ENCODE results near the gene NAV3. TPM values are rescaled to one million over a fixed set of nuclear protein-coding genes. Genes with fewer than 3 reads are reported as not detected.

NAV3 gene
- total RNA-seq, 6 experiments from 2014 or later = 0.22 to 3.2 (median 1.2) TPM

- WGBS (ENCODE audit: insufficient coverage, low coverage, low lambda C conversion rate, missing lambda C conversion rate) = 55% methylated on average over 5 of the region's 5 CpGs
- Histone ChIP-seq H3K4me1 (no peaks in the 10 kb centered on the region), H3K27ac (no peak overlapping the region), H3K27me3 (no peaks in the 10 kb centered on the region), H3K9me3 (no peaks in the 10 kb centered on the region), H3K36me3 (no peaks in the 10 kb centered on the region), H3K4me3 (no peak overlapping the region)
- intact Hi-C loops (cut with DNase I) = no loop called here
- no peak for ATAC-seq
- no peak for DNase-seq
- TF ChIP-seq POLR2A (IDR thresholded peaks at IDR 0.05) (no peak), CTCF (IDR thresholded peaks at IDR 0.05) (no peak)
These were observed 24.9 kb downstream of the NAV3 start for GRCh38 chr12:77855548-77855947.

- intact Hi-C loops (cut with DNase I) = no loop called here
- no peaks in the 10 kb centered on the region for H3K36me3 ChIP-seq
- H3K27me3 ChIP-seq = no peaks in the 10 kb centered on the region
- TF ChIP-seq POLR2A (IDR thresholded peaks at IDR 0.05) (no peak), CTCF (IDR thresholded peaks at IDR 0.05) (no peak)
- H3K27ac ChIP-seq = no peak overlapping the region
- no peaks in the 10 kb centered on the region for H3K9me3 ChIP-seq
- ATAC-seq = no peak
- no peak overlapping the region for H3K4me3 ChIP-seq
- H3K4me1 ChIP-seq = no peaks in the 10 kb centered on the region
- DNase-seq = no peak
These were observed 30.6 kb downstream of the NAV3 start for GRCh38 chr12:77861317-77861716.

GRCh38 chr12:77865178-77865577 is 34.5 kb downstream of the NAV3 start:
- ATAC-seq (no peak), DNase-seq (no peak)
- Histone ChIP-seq H3K27me3 (no peaks in the 10 kb centered on the region), H3K36me3 (no peaks in the 10 kb centered on the region), H3K4me1 (no peaks in the 10 kb centered on the region), H3K9me3 (no peaks in the 10 kb centered on the region), H3K4me3 (no peak overlapping the region), H3K27ac (no peak overlapping the region)
- WGBS (ENCODE audit: insufficient coverage, low coverage, low lambda C conversion rate, missing lambda C conversion rate) = 90% methylated on average over 1 of the region's 1 CpG
- TF ChIP-seq POLR2A (IDR thresholded peaks at IDR 0.05) = no peak
- no peak for TF ChIP-seq CTCF (IDR thresholded peaks at IDR 0.05)
- intact Hi-C loops (cut with DNase I) = no loop called here

GRCh38 chr12:77878901-77879300 is 48.2 kb downstream of the NAV3 start:
- ATAC-seq (no peak), DNase-seq (no peak)
- Histone ChIP-seq H3K27me3 (no peaks in the 10 kb centered on the region), H3K9me3 (no peaks in the 10 kb centered on the region), H3K4me1 (no peaks in the 10 kb centered on the region), H3K36me3 (no peaks in the 10 kb centered on the region), H3K27ac (no peak overlapping the region), H3K4me3 (no peak overlapping the region)
- TF ChIP-seq CTCF (IDR thresholded peaks at IDR 0.05) = no peak
- TF ChIP-seq POLR2A (IDR thresholded peaks at IDR 0.05) = no peak
- WGBS (ENCODE audit: insufficient coverage, low coverage, low lambda C conversion rate, missing lambda C conversion rate) = 82% methylated on average over 3 of the region's 3 CpGs
- intact Hi-C loops (cut with DNase I) = no loop called here

- H3K27ac ChIP-seq = no peak overlapping the region
- DNase-seq (no peak), ATAC-seq (no peak)
- TF ChIP-seq CTCF (IDR thresholded peaks at IDR 0.05) = no peak
- TF ChIP-seq POLR2A (IDR thresholded peaks at IDR 0.05) = no peak
- no peak overlapping the region for H3K4me3 ChIP-seq
- no peaks in the 10 kb centered on the region for H3K9me3 ChIP-seq
- no peaks in the 10 kb centered on the region for H3K27me3 ChIP-seq
- H3K36me3 ChIP-seq = no peaks in the 10 kb centered on the region
- H3K4me1 ChIP-seq = no peaks in the 10 kb centered on the region
- intact Hi-C loops (cut with DNase I) = no loop called here
These were observed 52.0 kb downstream of the NAV3 start for GRCh38 chr12:77882709-77883108.

All from right lobe of liver (tissue), 6 donors.